ENCODE data around the gene GALNT10.

DNA sequence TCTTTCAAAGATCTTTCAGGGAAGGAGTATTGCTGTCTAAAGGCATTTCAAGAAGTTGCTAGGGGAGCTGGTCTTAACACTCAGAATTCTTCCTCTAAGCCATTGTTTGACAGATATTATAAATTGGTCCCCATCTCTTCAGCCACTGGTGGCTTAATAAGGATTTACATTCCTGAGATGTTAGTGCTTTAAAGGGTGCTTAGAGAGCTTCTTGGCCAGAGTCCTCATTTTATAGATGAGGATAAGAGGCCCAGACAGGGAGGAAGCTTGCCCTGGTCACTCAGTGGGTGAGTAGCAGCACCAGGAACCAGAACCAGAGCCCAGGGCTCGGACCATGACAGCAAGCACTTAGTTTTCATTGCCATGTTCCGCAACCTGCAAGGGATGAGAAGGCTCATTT, 53.2 kb downstream of the GALNT10 start:
- TF ChIP-seq EZH2 (IDR thresholded peaks at IDR 0.05; ENCODE audit: low read depth, unreplicated experiment) (no peak), POLR2AphosphoS5 (IDR thresholded peaks at IDR 0.05; ENCODE audit: low read depth) (no peak), EZH2phosphoT487 (IDR thresholded peaks at IDR 0.05; ENCODE audit: unreplicated experiment) (no peak), REST (IDR thresholded peaks at IDR 0.05; ENCODE audit: unreplicated experiment) (no peak), NANOG (IDR thresholded peaks at IDR 0.05; ENCODE audit: borderline replicate concordance) (no peak), CREB1 (CRISPR knock-in tag; IDR thresholded peaks at IDR 0.05; ENCODE audit: low read depth) (no peak)
- TF ChIP-seq, protein P1, sequence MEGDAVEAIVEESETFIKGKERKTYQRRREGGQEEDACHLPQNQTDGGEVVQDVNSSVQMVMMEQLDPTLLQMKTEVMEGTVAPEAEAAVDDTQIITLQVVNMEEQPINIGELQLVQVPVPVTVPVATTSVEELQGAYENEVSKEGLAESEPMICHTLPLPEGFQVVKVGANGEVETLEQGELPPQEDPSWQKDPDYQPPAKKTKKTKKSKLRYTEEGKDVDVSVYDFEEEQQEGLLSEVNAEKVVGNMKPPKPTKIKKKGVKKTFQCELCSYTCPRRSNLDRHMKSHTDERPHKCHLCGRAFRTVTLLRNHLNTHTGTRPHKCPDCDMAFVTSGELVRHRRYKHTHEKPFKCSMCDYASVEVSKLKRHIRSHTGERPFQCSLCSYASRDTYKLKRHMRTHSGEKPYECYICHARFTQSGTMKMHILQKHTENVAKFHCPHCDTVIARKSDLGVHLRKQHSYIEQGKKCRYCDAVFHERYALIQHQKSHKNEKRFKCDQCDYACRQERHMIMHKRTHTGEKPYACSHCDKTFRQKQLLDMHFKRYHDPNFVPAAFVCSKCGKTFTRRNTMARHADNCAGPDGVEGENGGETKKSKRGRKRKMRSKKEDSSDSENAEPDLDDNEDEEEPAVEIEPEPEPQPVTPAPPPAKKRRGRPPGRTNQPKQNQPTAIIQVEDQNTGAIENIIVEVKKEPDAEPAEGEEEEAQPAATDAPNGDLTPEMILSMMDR (conservative IDR thresholded peaks at IDR 0.05; ENCODE audit: low read depth in 2 of 2), result no peak
- TF ChIP-seq, protein P2, sequence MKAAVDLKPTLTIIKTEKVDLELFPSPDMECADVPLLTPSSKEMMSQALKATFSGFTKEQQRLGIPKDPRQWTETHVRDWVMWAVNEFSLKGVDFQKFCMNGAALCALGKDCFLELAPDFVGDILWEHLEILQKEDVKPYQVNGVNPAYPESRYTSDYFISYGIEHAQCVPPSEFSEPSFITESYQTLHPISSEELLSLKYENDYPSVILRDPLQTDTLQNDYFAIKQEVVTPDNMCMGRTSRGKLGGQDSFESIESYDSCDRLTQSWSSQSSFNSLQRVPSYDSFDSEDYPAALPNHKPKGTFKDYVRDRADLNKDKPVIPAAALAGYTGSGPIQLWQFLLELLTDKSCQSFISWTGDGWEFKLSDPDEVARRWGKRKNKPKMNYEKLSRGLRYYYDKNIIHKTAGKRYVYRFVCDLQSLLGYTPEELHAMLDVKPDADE (IDR thresholded peaks at IDR 0.05), result no peak

Measured in GM23338 (cell line).